ENCODE data around the gene MUC4.

- TF ChIP-seq CTCF (IDR thresholded peaks at IDR 0.05), result no peak
- no peak for TF ChIP-seq SIN3A (IDR thresholded peaks at IDR 0.05; ENCODE audit: borderline replicate concordance, insufficient read depth, low read depth, low read length)
- no peak for TF ChIP-seq POLR2AphosphoS5 (IDR thresholded peaks at IDR 0.05; ENCODE audit: low read depth, low read length)
Observed at GRCh38 chr3:195717852-195718476, 93.8 kb downstream of the MUC4 start.
